Inflammatory macrophage (primary cell): ENCODE measurements around the gene SNX13.
"Not testable (repeated sequence)": the region's sequence is repeated elsewhere in the genome, so short reads cannot be mapped to it uniquely, and the experiment has no call there.

Source experiments
- DNase-seq, 2 donors: peaks; one replicate each; pipeline ENCODE4 v3.0.0-alpha.2; 2020 to 2022

The SNX13 gene

DNA sequence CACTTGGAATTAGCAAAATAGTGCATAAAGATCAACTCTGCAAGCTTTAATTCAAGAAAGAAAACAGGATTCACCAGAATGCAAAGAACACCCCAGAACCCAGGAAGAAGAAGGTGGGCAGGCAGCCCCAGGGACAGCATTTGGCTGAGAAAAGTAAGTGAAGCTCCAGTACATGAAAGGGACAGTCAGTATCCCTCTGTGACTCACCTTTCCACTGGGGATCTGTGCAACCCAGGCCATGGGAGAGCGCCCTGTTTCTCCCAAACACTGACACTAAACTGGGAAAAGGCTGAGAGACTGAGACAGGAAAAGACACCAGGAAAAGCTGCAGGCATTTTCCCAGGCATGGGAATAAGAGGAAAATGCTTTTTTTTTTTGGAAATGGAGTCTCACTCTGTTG, 28.2 kb downstream of the SNX13 start:
- no peak for DNase-seq

DNA sequence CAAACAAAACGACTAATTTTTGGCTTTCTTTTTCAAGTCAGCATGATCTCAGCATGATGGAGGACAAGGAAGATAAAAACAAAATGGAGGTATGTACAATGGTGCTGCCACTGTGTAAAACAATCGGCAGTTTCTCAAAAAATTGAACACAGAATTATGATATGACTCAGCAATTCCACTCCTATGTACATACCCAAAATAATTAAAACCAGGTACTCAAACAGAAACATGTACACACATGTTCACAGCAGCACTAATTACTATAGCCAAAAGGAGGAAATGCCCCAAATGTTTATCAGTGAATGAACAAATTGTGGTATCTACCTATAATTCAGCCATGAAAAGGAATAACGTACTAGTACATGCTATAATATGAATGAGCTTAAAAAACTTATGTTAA, 29.9 kb downstream of the SNX13 start:
- no peak for DNase-seq

DNA sequence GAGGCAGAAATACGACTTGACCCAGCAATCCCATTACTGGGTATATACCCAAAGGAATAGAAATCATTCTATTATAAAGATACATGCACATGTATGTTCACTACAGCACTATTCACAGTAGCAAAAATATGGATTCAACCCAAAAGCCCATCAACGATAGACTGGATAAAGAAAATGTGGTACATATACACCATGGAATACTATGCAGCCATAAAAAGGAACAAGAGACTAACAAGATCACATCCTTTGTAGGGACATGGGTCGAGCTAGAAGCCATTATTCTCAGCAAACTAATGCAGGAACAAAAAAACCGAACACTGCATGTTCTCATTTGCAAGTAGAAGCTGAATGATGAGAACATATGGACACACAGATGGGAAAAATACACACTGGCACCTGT, 31.0 kb downstream of the SNX13 start:
- DNase-seq = not testable (repeated sequence)

DNA sequence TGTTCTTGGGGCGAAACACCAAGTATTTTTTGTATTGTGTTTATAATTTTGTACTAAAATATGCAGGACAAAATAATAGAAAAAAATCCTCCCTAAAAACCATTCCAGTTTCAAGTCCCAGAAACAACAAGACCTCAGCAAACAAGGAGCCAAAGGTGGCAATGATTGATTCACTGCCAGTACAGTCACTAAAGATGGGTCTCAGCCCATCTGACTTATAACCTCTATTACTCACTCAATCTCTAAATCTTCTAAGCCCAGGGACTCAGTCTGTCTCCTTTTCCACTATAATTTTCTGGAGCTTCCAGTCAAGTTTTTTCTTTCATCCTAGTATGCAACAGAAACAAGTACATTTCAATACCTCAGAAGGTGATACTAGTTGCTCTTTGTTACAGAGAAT, 33.3 kb downstream of the SNX13 start:
- no peak for DNase-seq

DNA sequence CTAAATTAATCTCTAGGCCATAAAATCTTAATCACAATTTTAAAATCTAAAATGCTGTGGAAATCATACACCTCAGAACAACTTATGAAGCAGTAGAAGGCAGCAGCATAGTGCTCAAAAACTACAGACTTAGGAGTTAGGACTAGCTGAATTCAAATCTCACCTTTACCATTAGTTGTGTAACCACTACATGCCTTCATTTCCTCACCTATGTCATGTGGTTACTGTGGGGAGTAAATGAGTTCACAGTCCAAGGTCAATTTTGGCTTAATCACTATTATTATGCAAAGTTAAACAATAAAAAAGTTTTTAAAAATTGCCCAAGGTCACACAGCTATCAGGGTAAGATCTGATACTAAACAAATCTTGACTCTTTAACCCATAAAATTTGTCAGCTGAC, 37.0 kb downstream of the SNX13 start:
- DNase-seq = no peak

DNA sequence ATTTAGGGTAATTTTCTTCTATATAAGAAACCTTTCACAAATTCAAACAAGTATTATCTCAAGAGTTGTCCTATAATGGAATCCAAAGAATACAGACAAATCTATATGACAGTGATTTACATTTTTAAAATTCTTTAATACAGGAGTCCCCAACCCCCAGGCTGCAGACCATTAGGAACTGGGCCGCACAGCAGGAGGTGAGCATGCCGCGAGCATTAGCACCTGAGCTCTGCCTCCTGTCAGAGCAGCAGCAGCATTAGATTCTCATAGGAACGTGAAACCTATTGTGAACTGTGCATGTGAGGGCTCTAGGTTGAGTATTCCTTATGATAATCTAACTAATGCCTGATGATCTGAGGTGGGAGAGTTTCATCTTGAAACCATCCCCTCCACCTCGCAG, 37.7 kb downstream of the SNX13 start:
- DNase-seq = no peak

DNA sequence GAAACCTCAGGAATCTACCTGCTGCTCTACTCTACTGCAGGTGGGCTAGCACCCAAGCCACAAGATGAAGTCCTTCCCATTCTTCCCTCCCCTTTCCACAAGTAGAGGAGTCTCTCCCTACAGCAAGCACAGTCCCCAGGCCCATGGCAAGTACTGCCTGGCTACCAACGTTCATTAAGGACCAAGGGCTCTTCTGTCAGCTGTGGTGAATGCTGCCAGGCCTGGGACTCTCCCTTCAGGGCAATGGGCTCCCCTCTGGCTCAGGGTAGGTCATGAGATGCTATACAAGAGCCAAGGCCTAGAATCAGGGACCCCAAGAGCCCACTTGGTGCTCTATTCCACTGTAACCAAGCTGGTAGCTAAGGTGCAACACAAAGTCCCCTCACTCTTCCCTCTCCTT, 39.8 kb downstream of the SNX13 start:
- no peak for DNase-seq

DNA sequence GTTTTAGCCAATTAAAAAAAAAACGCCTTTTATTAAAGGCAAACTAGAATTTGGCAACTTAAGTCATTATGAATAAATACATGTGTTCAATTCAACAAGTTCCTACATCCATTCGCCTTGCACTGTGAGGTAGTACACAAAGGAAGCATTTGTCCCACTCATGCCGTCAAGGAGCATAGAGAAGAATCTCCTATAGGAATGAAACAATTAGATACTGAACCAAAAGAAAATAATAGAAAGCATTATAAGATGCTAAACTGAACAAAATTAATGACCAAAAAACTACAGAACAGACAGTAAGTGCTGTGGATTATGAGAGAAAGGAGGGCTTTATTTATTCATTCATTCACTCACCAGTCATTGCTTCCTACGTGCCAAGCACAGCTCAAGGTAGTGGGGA, 42.2 kb downstream of the SNX13 start:
- no peak for DNase-seq

DNA sequence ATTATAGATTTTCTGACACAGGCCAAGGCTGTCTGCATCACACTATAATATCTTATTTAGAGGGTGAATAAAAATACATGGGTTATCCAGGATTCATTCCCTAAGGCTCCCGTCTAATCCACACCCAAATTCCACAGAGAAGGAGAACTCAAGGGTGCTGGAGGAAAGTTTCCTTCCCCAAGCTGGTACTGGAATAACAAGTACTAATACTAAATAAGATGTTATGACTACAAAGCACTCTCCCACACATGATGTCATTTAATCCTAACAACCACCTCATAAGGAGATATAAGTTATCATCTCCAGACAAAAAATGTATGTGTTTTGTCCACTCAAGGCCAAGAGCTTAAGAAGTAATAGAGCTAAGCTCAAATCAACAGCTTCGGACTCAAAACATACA, 53.0 kb downstream of the SNX13 start:
- no peak for DNase-seq

DNA sequence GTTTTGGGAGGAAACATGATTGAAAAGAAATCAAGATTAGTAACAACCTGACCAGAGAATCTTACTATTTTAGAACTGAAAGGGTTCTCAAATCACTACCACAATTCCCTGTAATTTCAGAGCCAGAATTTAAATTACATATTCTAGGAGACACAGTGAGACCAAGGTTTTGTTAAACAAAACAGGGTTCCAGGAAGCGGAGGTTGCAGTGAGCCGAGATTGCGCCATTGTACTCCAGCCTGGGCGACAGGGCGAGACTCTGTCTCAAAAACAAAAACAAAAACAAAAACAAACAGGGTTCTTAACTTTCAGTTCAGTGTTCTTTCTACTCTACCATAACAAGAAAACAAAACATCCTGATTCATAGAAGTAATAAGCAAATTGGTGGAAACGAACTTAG, 57.6 kb downstream of the SNX13 start:
- DNase-seq = no peak

DNA sequence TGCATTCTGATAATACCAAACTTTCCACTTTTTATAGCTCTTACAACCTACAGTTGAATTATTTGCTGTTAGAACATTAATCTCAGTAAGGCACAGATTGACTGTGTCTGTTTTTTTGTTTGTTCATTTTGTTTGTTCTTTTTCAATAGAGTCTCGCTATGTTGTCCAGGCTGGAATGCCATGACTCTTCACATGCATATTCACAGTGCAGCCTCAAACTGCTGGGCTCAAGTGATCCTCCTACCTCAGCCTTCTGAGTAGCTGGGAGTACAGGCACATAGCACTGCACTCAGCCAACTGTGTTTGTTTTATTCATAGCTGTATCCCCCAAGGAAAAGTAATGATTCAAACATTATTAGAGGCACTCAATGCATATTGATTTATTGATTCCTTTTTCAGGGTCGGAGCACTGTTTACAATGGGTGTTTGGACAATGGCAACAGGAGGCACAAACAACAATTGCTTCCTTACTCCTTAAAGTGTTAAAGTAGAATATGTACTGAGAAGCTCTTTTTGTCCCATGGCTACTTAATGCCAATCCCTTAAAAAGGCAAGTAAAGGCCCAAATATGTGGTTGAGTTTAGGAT, 61.1 kb downstream of the SNX13 start:
- no peak for DNase-seq

DNA sequence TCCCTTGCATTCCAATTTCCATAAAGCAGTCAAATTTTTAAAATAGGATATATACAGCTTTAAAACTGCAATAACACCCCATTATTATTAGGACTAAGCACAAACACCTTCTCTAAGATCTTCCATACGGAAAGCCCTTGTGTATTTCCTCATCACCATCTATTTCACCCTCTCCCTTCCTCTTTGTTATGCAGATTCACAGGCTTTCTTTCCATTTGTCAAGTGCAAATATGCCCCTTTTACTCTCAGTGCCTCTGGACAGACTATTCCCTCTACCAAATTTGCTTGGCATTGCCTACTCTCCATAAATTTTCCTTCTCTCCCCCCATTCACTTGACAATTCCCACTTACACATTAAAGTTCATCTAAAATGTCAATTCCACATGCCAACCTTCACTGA, 61.7 kb downstream of the SNX13 start:
- no peak for DNase-seq

DNA sequence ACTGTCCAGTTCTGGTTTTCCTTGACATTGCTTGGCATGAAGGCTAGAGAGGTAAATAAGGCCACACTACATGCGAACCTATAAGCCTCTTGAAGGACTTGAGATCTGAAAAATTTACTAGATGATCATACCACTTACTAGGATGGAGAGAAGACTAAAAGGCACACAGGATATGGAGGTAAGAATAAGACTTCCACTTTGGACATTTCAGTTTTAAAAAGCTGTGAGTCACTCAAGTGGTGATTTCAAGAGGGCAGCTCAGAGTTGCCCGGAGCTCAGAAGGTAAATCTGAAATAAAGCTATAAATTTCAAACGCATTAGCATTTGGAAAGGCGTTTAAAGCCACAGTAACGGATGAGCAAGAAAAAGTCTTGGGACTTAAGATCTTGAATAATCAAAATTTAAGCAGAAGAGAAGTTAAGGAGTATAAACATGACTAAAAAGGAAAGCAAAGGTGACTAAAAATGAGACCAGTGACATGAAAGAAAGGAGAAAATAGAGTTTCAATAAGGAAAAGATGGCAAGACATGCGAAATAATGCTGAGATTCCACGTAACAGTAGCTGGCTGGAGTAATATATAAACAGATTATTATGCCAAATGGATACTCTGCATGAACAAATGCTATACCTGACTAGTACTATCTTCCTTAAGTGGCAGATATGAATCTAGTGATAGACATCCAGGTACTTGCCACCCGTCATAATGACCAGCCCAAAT, 68.3 kb downstream of the SNX13 start:
- no peak for DNase-seq

DNA sequence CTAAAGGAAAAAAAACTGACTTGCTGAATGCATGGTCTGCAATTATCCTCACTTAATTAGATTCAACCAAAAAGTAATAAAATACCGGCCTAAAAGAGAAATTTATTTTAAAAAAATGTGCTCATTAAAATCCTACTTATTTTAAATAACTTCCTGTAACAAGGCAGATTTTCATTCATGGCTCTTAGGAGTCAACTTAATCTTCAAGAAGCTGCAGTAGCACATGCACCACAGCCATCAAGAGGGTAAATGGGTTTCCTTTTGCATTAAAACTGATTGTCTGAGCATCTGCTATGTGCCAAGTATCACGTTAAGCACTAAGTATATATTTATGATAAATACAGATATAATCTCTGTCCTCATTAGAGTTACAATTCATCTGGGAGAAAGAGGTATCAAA, 69.9 kb downstream of the SNX13 start:
- DNase-seq = no peak

DNA sequence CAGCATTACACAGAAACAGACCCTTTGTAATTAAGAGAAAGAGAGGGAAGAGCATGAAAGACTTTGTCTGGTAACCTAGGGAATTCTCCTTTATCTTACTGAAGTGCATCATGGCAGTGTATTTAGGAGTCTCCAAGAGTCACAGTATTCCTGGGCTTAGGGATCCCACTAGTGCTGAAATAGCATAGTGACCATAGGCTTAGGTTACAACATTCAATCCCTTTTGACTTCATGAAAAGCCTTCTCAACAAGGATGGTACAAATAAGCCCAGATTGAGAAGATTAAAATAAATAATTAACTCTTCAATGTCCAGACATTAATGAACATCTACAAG, 76.5 kb downstream of the SNX13 start:
- no peak for DNase-seq

DNA sequence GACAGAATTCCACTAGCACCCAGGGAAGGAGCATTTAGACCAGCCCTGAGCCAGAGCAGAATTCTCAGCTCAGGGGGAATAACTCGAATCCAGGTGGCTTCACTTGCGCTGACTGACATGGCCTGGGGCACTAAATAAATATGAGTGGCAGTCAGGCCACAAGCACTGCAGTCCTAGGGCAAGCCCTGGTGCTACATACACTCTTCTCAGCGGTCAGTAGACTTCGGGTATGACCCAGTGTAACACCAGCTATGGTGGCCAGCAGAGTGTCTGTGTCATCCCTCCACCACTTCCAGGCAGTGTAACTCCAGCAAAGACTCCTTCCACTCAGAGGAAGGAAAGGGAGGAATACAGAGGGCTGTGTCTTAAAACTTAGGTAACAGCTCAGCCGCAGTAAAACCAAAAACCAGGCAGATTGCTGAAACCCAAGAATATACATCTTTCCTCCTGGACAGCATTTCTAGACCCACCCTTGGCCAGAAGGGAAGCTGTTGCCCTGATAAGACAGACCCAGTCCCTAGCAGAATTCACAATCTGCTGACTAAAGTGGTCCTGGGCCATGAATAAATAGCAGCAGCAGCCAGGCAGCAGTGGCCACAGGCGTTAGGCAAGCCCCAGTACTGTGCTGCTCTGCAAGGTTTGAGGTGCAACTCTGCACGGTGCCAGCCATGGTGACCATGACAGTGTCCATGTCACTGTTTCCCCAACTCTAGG, 77.0 kb downstream of the SNX13 start:
- no peak for DNase-seq

DNA sequence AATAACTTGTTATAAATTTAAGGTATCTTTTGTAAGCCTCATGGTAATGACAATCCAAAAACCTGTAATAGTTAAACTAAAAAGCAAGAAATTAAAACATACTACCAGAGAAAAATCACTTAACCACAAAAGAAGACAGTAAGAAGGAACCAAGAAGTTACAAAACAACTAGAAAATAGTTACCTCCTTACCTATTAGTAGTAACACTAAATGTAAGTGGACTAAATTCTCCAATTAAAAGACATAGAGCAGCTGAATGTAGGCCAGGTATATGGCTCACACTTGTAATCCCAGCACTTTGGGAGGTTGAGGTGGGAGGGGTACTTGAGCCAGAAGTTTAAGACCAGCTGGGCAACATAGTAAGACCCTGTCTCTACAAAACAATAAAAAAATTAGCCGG, 84.0 kb downstream of the SNX13 start:
- no peak for DNase-seq

DNA sequence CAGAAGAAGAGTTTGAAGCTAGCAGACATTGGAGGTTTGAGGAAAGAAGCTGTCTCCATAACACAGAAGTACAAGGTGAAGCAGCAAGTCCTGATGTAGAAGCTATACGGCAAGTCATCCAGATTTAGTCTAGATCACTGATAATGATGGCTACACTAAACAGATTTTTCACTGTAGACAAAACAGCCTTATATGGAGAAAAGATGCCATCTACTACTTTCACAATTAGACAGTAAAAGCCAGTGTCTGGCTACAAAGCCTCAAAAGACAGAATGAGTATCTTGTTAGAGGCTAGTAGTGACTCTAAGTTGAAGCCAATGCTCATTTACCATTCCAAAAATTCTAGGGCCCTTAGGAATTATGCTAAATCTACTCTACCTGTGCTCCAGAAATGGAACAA, 85.1 kb downstream of the SNX13 start:
- no peak for DNase-seq

DNA sequence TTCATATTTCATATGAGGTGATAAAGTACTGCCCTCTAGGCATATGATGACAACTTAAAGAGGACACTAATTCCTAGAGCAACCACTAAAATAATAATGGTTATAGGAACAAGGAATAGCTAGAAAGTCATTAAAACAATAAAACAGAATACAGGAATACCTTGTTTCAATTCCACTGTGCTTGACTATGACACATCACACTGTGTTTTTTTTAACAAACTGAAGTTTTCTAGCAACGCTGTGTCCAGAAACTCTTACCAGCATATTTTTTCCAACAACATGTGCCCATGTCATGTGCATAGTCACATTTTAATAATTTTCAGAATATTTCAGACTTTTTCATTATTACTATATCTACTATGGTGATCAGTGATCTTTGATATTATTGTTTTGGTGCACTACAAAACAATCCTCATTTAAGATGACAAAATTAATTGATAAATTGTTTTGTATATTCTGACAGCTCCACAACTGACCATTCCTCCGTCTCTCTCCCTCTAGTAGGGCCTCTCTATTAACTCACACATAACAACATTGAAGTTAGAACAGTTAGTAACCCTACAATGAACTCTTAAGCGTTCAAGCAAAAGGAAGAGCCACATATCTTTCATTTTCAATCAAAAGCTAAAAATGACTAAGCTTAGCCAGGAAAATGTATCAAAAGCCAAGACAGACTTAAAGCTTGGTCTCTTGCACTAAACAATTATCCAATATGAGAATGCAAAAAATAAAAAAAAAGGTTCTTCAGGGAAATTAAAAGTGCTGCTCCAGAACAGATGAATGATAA, 85.8 kb downstream of the SNX13 start:
- DNase-seq = no peak

DNA sequence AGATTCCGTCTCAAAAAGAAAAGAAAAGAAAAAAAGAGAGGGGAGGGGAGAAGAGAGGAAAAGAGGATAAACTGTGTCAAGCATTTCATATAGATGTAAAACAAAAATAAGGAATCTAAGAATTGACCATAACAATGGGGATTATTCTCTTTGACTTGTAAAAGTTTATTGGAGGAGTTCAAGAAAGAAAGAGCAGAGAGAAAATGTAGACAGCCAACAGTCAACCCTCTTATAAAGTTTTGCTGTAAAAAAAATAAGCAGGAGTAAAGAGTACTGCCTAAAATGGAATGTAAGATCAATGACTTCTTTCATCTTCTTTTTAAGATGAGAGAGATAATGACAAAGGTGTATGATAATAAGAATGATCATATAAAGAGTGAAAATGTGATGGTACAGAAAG, 87.9 kb downstream of the SNX13 start:
- DNase-seq = no peak

DNA sequence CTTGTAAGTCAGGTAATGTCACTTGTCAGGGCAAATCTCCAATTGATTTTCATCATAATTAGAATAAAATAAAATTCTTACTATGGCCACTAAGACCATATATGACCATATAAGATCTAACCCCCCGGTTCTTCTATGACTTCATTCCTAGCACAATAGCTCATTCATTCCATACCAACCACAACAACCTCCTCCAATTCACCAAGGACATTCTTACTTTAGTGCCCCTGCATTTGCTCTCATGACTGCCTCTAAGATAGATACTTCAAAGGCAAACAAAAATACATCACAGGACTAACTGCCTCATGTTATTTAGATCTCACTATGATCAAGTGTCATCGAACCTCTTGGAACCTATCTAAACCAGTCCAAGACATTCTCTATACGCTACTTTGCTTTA, 90.8 kb downstream of the SNX13 start:
- DNase-seq = no peak

DNA sequence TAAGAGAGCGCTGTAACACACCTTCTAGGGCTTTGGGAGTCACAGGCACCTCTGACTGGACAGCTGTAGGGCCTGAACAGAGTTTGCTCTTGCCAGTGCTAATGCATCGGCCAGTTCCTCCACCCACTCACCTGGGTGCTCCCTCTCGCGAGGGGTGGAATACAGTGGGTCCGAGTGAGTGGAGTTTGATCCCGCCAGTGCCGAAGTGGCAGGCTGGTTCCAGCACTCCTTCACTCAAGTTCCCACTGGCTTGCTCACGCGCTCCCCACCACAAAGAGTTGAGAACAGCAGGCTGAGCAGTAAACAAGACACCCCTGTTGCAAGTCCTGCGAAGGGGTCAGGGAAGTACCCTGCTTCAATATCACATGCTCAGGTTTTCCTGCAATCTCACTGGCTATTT, 91.8 kb downstream of the SNX13 start:
- no peak for DNase-seq

DNA sequence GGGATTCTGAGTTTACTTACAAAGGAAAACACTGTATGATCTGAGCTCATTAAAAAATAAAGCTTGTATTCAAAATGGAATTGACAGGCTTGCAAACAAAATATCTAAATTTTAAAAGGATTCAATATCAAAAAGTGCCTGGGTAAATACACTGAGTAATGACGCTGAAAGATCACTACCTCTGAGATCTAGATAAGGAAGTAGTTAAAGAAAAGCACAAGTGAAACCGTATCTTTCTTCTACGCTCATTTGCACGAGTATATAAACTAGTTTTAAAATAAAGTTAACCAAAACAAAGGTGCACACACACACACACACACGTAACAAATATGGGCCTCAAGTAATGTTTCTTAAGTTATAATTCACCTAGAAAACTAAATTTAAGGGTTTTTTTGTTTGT, 93.4 kb downstream of the SNX13 start:
- DNase-seq = no peak

DNA sequence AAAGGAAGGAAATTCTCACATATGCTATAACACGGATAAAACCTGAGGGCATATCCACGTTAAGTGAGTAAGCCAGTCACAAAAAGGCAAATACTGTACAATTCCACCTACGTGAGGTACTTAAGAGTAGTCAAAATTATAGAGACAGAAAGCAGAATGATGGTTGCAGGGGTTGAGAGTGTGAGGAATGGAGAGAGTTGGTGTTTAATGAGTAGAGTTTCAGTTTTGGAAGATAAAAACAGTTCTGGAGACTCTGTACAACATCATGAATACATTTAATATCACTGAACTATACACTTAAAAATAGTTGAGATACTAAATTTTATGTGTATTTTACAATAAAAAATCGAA, 95.1 kb downstream of the SNX13 start:
- no peak for DNase-seq
